Measurements from ENCODE around the gene SF3A1. TPM values are rescaled to one million over a fixed set of nuclear protein-coding genes. Genes with fewer than 3 reads are reported as not detected.

Gene SF3A1
- total and polyA plus RNA-seq, 4 donors = 13.6 to 116 (median 68.0) TPM

GRCh38 chr22:30299322-30299721, 57.4 kb downstream of the SF3A1 start:
- DNase-seq = no peak
- ATAC-seq (ENCODE audit: low FRiP score) = no peak
- no peaks in the 10 kb centered on the region for H3K36me3 ChIP-seq (ENCODE audit: control insufficient read depth in 1 of 2, insufficient read depth in 2 of 2, low read length in 1 of 2)
- H3K4me1 ChIP-seq (ENCODE audit: control insufficient read depth in 1 of 2, insufficient read depth in 2 of 2, low read length in 2 of 2) = peaks cover 0 to 2% of the 10 kb centered on the region in 2 donors
- H3K27me3 ChIP-seq (ENCODE audit: control insufficient read depth in 1 of 2, insufficient read depth in 2 of 2, low read length in 1 of 2) = no peaks in the 10 kb centered on the region
- intact Hi-C loops (cut with DNase I) = no loop called here
- 91 to 92% methylated on average over 13 of the region's 13 CpGs for WGBS, 2 donors
- H3K9me3 ChIP-seq (ENCODE audit: control insufficient read depth, low read length) = no peaks in the 10 kb centered on the region
- H3K4me3 ChIP-seq (ENCODE audit: low read length in 2 of 2) = no peak overlapping the region
- H3K27ac ChIP-seq (ENCODE audit: low read depth in 1 of 2, low read length in 2 of 2) = no peak overlapping the region

DNA sequence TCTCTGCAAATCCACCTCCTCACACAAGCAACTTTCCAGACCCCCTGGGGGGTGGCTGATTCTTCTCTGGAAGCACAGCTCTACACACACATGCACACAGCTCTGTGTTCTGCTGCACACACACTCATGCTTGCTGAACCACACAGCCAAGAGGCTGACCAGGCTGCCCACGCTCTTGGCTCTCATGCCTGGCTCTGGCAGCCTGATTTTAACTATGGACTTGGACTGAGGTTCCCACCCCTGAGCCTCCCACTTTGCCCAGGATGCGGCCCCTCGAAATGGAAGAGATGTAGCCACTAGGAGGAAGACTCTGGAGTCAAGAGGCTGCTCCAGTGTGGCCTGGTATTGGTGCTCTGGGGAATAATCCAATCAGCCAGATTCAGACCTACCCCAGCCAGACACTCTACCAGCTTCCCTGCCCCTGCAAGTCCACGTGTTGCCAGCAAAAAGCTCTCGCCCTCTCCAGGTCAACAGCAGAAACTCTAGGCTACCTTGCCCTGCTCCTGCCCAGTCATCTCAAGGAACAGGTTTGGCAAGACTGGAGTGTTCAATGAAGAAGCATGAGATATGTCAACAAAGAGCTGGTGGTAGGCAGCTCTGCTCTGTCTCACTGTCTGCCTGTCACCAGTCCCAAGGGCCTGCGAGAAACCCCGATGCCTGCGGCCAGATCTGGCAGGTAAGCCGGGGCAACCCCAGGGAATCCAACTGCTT, 58.5 kb downstream of the SF3A1 start:
- intact Hi-C loops (cut with DNase I) = no loop called here

GRCh38 chr22:30297276-30297990, 59.3 kb downstream of the SF3A1 start:
- H3K27ac ChIP-seq (ENCODE audit: low read depth in 1 of 2, low read length in 2 of 2) = no peak overlapping the region
- no peaks in the 10 kb centered on the region for H3K4me1 ChIP-seq (ENCODE audit: control insufficient read depth in 1 of 2, insufficient read depth in 2 of 2, low read length in 2 of 2)
- no peak for ATAC-seq (ENCODE audit: low FRiP score)
- no peaks in the 10 kb centered on the region for H3K27me3 ChIP-seq (ENCODE audit: control insufficient read depth in 1 of 2, insufficient read depth in 2 of 2, low read length in 1 of 2)
- H3K36me3 ChIP-seq (ENCODE audit: control insufficient read depth in 1 of 2, insufficient read depth in 2 of 2, low read length in 1 of 2) = no peaks in the 10 kb centered on the region
- intact Hi-C loops (cut with DNase I) = no loop called here
- H3K4me3 ChIP-seq (ENCODE audit: low read length in 2 of 2) = no peak overlapping the region
- no peaks in the 10 kb centered on the region for H3K9me3 ChIP-seq (ENCODE audit: control insufficient read depth, low read length)
- no peak for DNase-seq
- WGBS, 2 donors = 76 to 78% methylated on average over 11 of the region's 11 CpGs

More for the DNA sequence above, 58.5 kb downstream of the SF3A1 start:
- WGBS, 2 donors = 12 to 19% methylated on average over 9 of the region's 9 CpGs
- H3K27me3 ChIP-seq (ENCODE audit: control insufficient read depth in 1 of 2, insufficient read depth in 2 of 2, low read length in 1 of 2) = no peaks in the 10 kb centered on the region
- no peak overlapping the region for H3K4me3 ChIP-seq (ENCODE audit: low read length in 2 of 2)
- no peaks in the 10 kb centered on the region for H3K9me3 ChIP-seq (ENCODE audit: control insufficient read depth, low read length)
- DNase-seq (no peak), ATAC-seq (ENCODE audit: low FRiP score) (no peak)
- H3K4me1 ChIP-seq (ENCODE audit: control insufficient read depth in 1 of 2, insufficient read depth in 2 of 2, low read length in 2 of 2) = no peaks in the 10 kb centered on the region
- H3K27ac ChIP-seq (ENCODE audit: low read depth in 1 of 2, low read length in 2 of 2) = no peak overlapping the region
- H3K36me3 ChIP-seq (ENCODE audit: control insufficient read depth in 1 of 2, insufficient read depth in 2 of 2, low read length in 1 of 2) = no peaks in the 10 kb centered on the region

DNA sequence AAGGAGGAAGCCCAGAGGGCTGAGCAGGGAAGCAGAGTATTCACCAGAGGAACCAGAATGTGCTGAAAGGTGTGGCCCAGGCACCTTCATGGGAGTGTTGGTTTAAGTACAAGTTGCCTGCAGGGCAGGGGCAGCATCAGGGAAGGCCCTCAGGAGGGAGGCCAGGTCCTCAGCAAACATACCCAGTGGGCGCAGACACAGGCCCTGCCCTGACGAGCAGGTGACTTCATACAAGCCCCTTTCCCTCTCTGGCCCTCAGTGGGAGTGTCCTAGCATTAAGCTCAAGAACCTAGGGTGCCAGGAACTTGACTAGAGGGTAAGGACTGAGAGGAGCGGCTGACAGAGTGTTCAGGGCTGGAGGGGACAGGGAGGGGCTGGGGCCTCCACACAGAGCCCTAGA, 59.9 kb downstream of the SF3A1 start:
- no peak overlapping the region for H3K4me3 ChIP-seq (ENCODE audit: low read length in 2 of 2)
- intact Hi-C loops (cut with DNase I) = no loop called here
- no peak overlapping the region for H3K27ac ChIP-seq (ENCODE audit: low read depth in 1 of 2, low read length in 2 of 2)
- no peaks in the 10 kb centered on the region for H3K9me3 ChIP-seq (ENCODE audit: control insufficient read depth, low read length)
- no peaks in the 10 kb centered on the region for H3K27me3 ChIP-seq (ENCODE audit: control insufficient read depth in 1 of 2, insufficient read depth in 2 of 2, low read length in 1 of 2)
- no peaks in the 10 kb centered on the region for H3K4me1 ChIP-seq (ENCODE audit: control insufficient read depth in 1 of 2, insufficient read depth in 2 of 2, low read length in 2 of 2)
- 73 to 77% methylated on average over 3 of the region's 3 CpGs for WGBS, 2 donors
- ATAC-seq (ENCODE audit: low FRiP score) (no peak), DNase-seq (no peak)
- H3K36me3 ChIP-seq (ENCODE audit: control insufficient read depth in 1 of 2, insufficient read depth in 2 of 2, low read length in 1 of 2) = peaks cover 0 to 3% of the 10 kb centered on the region in 2 donors

DNA sequence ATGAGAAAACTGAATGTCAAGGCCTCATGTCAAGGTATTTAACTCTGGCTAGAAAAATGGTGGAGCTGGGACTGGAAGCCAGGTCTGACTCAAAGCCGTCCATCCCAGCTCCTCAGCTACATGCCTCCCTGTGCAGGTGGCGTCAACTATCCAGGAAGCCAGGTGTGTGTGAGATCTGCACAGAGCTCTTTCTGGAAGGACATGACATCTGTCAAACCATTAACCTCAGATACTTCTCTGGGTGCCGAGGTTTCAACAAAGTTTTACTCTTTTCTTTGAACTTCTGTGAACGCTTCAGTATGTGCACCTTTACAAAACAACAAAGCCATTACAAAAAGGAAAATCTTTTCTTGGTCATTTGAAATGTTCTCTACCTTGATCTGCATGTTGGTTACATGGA, 60.4 kb downstream of the SF3A1 start:
- ATAC-seq (ENCODE audit: low FRiP score) = no peak
- H3K4me1 ChIP-seq (ENCODE audit: control insufficient read depth in 1 of 2, insufficient read depth in 2 of 2, low read length in 2 of 2) = no peaks in the 10 kb centered on the region
- H3K27me3 ChIP-seq (ENCODE audit: control insufficient read depth in 1 of 2, insufficient read depth in 2 of 2, low read length in 1 of 2) = no peaks in the 10 kb centered on the region
- WGBS, 2 donors = 91 to 94% methylated on average over 4 of the region's 4 CpGs
- H3K9me3 ChIP-seq (ENCODE audit: control insufficient read depth, low read length) = no peaks in the 10 kb centered on the region
- intact Hi-C loops (cut with DNase I) = no loop called here
- DNase-seq = no peak
- peaks cover 0 to 3% of the 10 kb centered on the region in 2 donors for H3K36me3 ChIP-seq (ENCODE audit: control insufficient read depth in 1 of 2, insufficient read depth in 2 of 2, low read length in 1 of 2)
- H3K4me3 ChIP-seq (ENCODE audit: low read length in 2 of 2) = no peak overlapping the region
- H3K27ac ChIP-seq (ENCODE audit: low read depth in 1 of 2, low read length in 2 of 2) = no peak overlapping the region

GRCh38 chr22:30295576-30295975, 61.1 kb downstream of the SF3A1 start:
- DNase-seq = no peak
- no peak overlapping the region for H3K4me3 ChIP-seq (ENCODE audit: low read length in 2 of 2)
- ATAC-seq (ENCODE audit: low FRiP score) = no peak
- no peaks in the 10 kb centered on the region for H3K27me3 ChIP-seq (ENCODE audit: control insufficient read depth in 1 of 2, insufficient read depth in 2 of 2, low read length in 1 of 2)
- WGBS, 2 donors = 59 to 63% methylated on average over 7 of the region's 7 CpGs
- H3K9me3 ChIP-seq (ENCODE audit: control insufficient read depth, low read length) = no peaks in the 10 kb centered on the region
- H3K4me1 ChIP-seq (ENCODE audit: control insufficient read depth in 1 of 2, insufficient read depth in 2 of 2, low read length in 2 of 2) = no peaks in the 10 kb centered on the region
- peaks cover 0 to 3% of the 10 kb centered on the region in 2 donors for H3K36me3 ChIP-seq (ENCODE audit: control insufficient read depth in 1 of 2, insufficient read depth in 2 of 2, low read length in 1 of 2)
- no peak overlapping the region for H3K27ac ChIP-seq (ENCODE audit: low read depth in 1 of 2, low read length in 2 of 2)
- intact Hi-C loops (cut with DNase I) = no loop called here

- Histone ChIP-seq H3K4me1 (ENCODE audit: control insufficient read depth in 1 of 2, insufficient read depth in 2 of 2, low read length in 2 of 2) (no peaks in the 10 kb centered on the region), H3K9me3 (ENCODE audit: control insufficient read depth, low read length) (no peaks in the 10 kb centered on the region), H3K4me3 (ENCODE audit: low read length in 2 of 2) (no peak overlapping the region), H3K27ac (ENCODE audit: low read depth in 1 of 2, low read length in 2 of 2) (no peak overlapping the region), H3K27me3 (ENCODE audit: control insufficient read depth in 1 of 2, insufficient read depth in 2 of 2, low read length in 1 of 2) (no peaks in the 10 kb centered on the region), H3K36me3 (ENCODE audit: control insufficient read depth in 1 of 2, insufficient read depth in 2 of 2, low read length in 1 of 2) (peaks cover 0 to 3% of the 10 kb centered on the region in 2 donors)
- DNase-seq = no peak
- 89 to 91% methylated on average over 11 of the region's 11 CpGs for WGBS, 2 donors
- intact Hi-C loops (cut with DNase I) = loop anchor here in 1 of 2 donors (5.0 kb wide), 1 partner anchor 47 kb away; no protein-coding TSS in a partner anchor
- no peak for ATAC-seq (ENCODE audit: low FRiP score)
Observed at GRCh38 chr22:30294830-30295229, 61.9 kb downstream of the SF3A1 start.

DNA sequence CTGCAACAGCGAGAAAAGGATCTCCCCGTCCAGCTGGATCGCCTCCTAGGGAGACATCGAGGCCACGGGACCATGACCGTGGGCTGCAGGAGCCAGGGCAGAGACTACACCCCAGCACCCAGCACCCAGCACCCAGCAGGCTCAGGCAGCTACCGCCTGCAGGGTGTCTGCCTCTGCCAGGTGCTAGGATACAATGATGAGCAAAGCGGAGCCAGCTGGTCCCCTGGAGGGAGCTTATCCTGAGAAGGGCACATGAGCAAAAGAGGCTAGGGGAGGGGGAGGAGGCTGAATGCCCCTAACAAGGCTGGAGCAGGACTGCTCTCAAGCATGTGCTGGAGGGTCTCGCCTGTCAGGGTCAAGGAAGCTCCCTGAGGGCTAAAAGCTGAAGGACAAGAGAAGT, 62.6 kb downstream of the SF3A1 start:
- DNase-seq = no peak
- no peaks in the 10 kb centered on the region for H3K9me3 ChIP-seq (ENCODE audit: control insufficient read depth, low read length)
- no peaks in the 10 kb centered on the region for H3K27me3 ChIP-seq (ENCODE audit: control insufficient read depth in 1 of 2, insufficient read depth in 2 of 2, low read length in 1 of 2)
- H3K4me3 ChIP-seq (ENCODE audit: low read length in 2 of 2) = no peak overlapping the region
- H3K27ac ChIP-seq (ENCODE audit: low read depth in 1 of 2, low read length in 2 of 2) = no peak overlapping the region
- intact Hi-C loops (cut with DNase I) = loop anchor here in 1 of 2 donors (5.0 kb wide), 1 partner anchor 48 kb away; no protein-coding TSS in a partner anchor
- H3K36me3 ChIP-seq (ENCODE audit: control insufficient read depth in 1 of 2, insufficient read depth in 2 of 2, low read length in 1 of 2) = peaks cover 0 to 3% of the 10 kb centered on the region in 2 donors
- WGBS, 2 donors = 91 to 97% methylated on average over 9 of the region's 9 CpGs
- ATAC-seq (ENCODE audit: low FRiP score) = no peak
- H3K4me1 ChIP-seq (ENCODE audit: control insufficient read depth in 1 of 2, insufficient read depth in 2 of 2, low read length in 2 of 2) = no peaks in the 10 kb centered on the region

DNA sequence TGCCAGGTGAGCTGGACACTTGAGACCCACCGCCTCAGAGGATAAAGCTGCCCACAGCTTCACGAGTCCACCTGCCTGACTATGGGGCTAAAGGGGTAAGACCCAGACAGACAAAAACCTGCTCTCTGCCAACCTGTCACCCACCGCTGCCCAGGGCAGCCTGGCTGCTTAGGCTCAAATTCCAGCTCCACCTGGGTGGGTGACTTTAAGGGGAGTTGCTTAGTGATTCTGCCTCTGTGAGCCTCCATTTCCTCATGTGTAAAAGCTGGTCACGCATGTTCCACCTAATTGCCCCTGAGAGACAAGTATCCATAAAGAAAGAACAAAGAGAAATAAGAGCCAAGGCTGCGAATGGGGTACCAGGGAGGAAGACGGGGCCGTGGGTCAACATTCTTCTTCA, 63.7 kb downstream of the SF3A1 start:
- Histone ChIP-seq H3K36me3 (ENCODE audit: control insufficient read depth in 1 of 2, insufficient read depth in 2 of 2, low read length in 1 of 2) (peaks cover 0 to 3% of the 10 kb centered on the region in 2 donors), H3K4me1 (ENCODE audit: control insufficient read depth in 1 of 2, insufficient read depth in 2 of 2, low read length in 2 of 2) (no peaks in the 10 kb centered on the region), H3K9me3 (ENCODE audit: control insufficient read depth, low read length) (no peaks in the 10 kb centered on the region), H3K27ac (ENCODE audit: low read depth in 1 of 2, low read length in 2 of 2) (no peak overlapping the region), H3K27me3 (ENCODE audit: control insufficient read depth in 1 of 2, insufficient read depth in 2 of 2, low read length in 1 of 2) (no peaks in the 10 kb centered on the region), H3K4me3 (ENCODE audit: low read length in 2 of 2) (no peak overlapping the region)
- ATAC-seq (ENCODE audit: low FRiP score) (no peak), DNase-seq (no peak)
- WGBS, 2 donors = 89 to 92% methylated on average over 7 of the region's 7 CpGs
- intact Hi-C loops (cut with DNase I) = loop anchor here in 1 of 2 donors (5.0 kb wide), 1 partner anchor 49 kb away; no protein-coding TSS in a partner anchor
